Vagina (tissue), 2 donors: ENCODE measurements around the gene COL18A1.

Source experiments
- POLR2A ChIP-seq, 2 donors: fragments of 450-650 bp; IDR thresholded peaks; one replicate each; pipeline ENCODE4 v1.6.1; 2017; ENCODE audit warnings: antibody characterized with exemption in 2 of 2, mild to moderate bottlenecking in 2 of 2, moderate library complexity in 2 of 2
- POLR2AphosphoS5 ChIP-seq, 2 donors: sonication (generic); formaldehyde crosslinking; IDR thresholded peaks; one replicate each; pipeline ENCODE4 v1.9.0; 2017; ENCODE audit warnings: antibody characterized with exemption in 2 of 2, mild to moderate bottlenecking in 2 of 2, low read depth in 1 of 2; ENCODE audit not compliant: insufficient read depth in 1 of 2

- no peak for TF ChIP-seq POLR2A (IDR thresholded peaks at IDR 0.05)
- no peak for TF ChIP-seq POLR2AphosphoS5 (IDR thresholded peaks at IDR 0.05; ENCODE audit: insufficient read depth in 1 of 2, low read depth in 1 of 2)
Observed at GRCh38 chr21:45411810-45412206, 6.8 kb downstream of the COL18A1 start.
